ENCODE measurements around the gene SOHLH1. TPM values are rescaled to one million over a fixed set of nuclear protein-coding genes. Genes with fewer than 3 reads are reported as not detected.

The SOHLH1 gene
- total and polyA plus RNA-seq, 2 of the 4 experiments (the other 2 are of a cell fraction), result not detected

DNA sequence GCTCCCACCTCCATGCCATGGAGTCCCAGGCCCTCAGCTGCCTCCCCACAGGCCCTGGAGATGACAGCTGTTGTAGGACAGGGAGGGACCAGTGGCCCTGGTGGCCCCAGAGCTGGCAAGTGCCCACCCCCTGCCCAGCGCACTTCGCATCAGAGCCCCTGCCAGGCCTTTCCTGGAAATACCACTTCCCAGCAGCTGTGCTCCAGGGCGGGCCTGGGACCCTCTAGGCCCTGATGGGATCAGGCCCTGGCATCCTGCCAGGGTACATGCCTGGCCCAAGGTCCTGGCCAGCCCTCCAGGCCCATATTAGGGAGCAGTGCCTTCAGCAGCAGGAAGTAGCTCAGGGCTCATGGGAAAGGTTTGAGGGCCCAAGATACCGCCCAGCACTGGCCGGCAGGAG, 5.2 kb upstream of the SOHLH1 start:
- ATAC-seq (ENCODE audit: low read depth) (no peak), DNase-seq (no peak)
- Histone ChIP-seq H2AK9ac (replicated peaks; ENCODE audit: low read depth, low read length, poor library complexity) (no peak overlapping the region), H3K4me2 (ENCODE audit: low read depth, low read length) (no peak overlapping the region), H3K4me1 (ENCODE audit: control insufficient read depth, insufficient read depth, low read length) (peaks cover 1% of the 10 kb centered on the region; the same call in 1 of the 2 replicates), H4K8ac (ENCODE audit: low read depth in 2 of 2, low read length in 2 of 2) (no peak overlapping the region), H2BK15ac (ENCODE audit: low read depth, low read length) (no peak overlapping the region), H4K5ac (ENCODE audit: low read depth, low read length) (no peak overlapping the region), H3K79me1 (ENCODE audit: low read depth in 1 of 2, low read length in 2 of 2) (no peaks in the 10 kb centered on the region), H3K9me1 (ENCODE audit: insufficient read depth, low read length) (no peaks in the 10 kb centered on the region), H4K20me1 (ENCODE audit: insufficient read depth, low read length) (no peaks in the 10 kb centered on the region), H3K9ac (ENCODE audit: low read depth, low read length) (no peak overlapping the region), H2BK20ac (ENCODE audit: low read depth, low read length) (no peak overlapping the region), H3K9me3 (ENCODE audit: control insufficient read depth, insufficient read depth, low read length) (no peaks in the 10 kb centered on the region), H3K18ac (ENCODE audit: low read depth, low read length) (no peak overlapping the region), H3K27me3 (ENCODE audit: control insufficient read depth, insufficient read depth, low read length) (peaks cover 18% of the 10 kb centered on the region; the same call in 1 of the 2 replicates), H3K23ac (ENCODE audit: low read depth, low read length) (no peak overlapping the region), H3K14ac (replicated peaks; ENCODE audit: low read depth, low read length) (no peak overlapping the region), H3K4me3 (ENCODE audit: insufficient read depth, low read depth, low read length) (no peak overlapping the region), H2BK5ac (ENCODE audit: low read depth, low read length, poor library complexity, severe bottlenecking) (no peak overlapping the region), H2AK5ac (ENCODE audit: low read depth, low read length) (no peak overlapping the region), H3K56ac (ENCODE audit: extremely low read depth, insufficient read depth, low read length) (no peak overlapping the region), H3K36me3 (ENCODE audit: control insufficient read depth, insufficient read depth, low read length) (no peaks in the 10 kb centered on the region), H2BK120ac (ENCODE audit: low read depth, low read length) (no peak overlapping the region), H4K91ac (ENCODE audit: insufficient read depth, low read depth, low read length) (no peak overlapping the region), H2AFZ (replicated peaks; ENCODE audit: low read length, poor library complexity) (no peak overlapping the region), H3K27ac (ENCODE audit: insufficient read depth, low read length) (no peak overlapping the region), H3K4ac (ENCODE audit: low read depth, low read length) (no peak overlapping the region)
- 41% methylated on average over 3 of the region's 5 CpGs; no CpG with 5 or more reads in 1 of the 2 experiments for WGBS, 2 experiments (ENCODE audit: extremely low coverage in 2 of 2, insufficient read length in 1 of 2)
- CTCF ChIA-PET, result no interaction called here
- in situ Hi-C loops (cut with MboI; ENCODE audit: low sequenced_read_pairs), result loop anchor here (10.0 kb wide), 1 partner anchor 420 kb away; no protein-coding TSS in a partner anchor
- no TSS peak for BruUV-seq (replicated peaks)
- TF ChIP-seq RFX5 (IDR thresholded peaks at IDR 0.05; ENCODE audit: low read depth, low read length), result no peak
- no peak for TF ChIP-seq CHD1 (IDR thresholded peaks at IDR 0.05; ENCODE audit: low read depth, low read length)
- no peak for TF ChIP-seq RCOR1 (IDR thresholded peaks at IDR 0.05; ENCODE audit: insufficient replicate concordance, low read length)
- TF ChIP-seq, protein P1, sequence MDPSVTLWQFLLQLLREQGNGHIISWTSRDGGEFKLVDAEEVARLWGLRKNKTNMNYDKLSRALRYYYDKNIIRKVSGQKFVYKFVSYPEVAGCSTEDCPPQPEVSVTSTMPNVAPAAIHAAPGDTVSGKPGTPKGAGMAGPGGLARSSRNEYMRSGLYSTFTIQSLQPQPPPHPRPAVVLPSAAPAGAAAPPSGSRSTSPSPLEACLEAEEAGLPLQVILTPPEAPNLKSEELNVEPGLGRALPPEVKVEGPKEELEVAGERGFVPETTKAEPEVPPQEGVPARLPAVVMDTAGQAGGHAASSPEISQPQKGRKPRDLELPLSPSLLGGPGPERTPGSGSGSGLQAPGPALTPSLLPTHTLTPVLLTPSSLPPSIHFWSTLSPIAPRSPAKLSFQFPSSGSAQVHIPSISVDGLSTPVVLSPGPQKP (IDR thresholded peaks at IDR 0.05; ENCODE audit: borderline replicate concordance, low read depth, low read length), result no peak
- no peak for TF ChIP-seq POLR2A (IDR thresholded peaks at IDR 0.05; ENCODE audit: low read depth, low read length)
- TF ChIP-seq CEBPB (IDR thresholded peaks at IDR 0.05; ENCODE audit: low read depth, low read length), result no peak
- no peak for TF ChIP-seq MAFK (IDR thresholded peaks at IDR 0.05; ENCODE audit: low read depth, low read length)
- TF ChIP-seq MAZ (IDR thresholded peaks at IDR 0.05; ENCODE audit: borderline replicate concordance, low read depth, low read length), result no peak
- no peak for TF ChIP-seq SMC3 (IDR thresholded peaks at IDR 0.05; ENCODE audit: low read depth, low read length)
- no peak for TF ChIP-seq FOS (IDR thresholded peaks at IDR 0.05; ENCODE audit: low read depth, low read length)
- TF ChIP-seq USF2 (IDR thresholded peaks at IDR 0.05; ENCODE audit: low read depth, low read length), result no peak
- TF ChIP-seq BHLHE40 (IDR thresholded peaks at IDR 0.05; ENCODE audit: low read depth, low read length), result no peak
- no peak for TF ChIP-seq RAD21 (IDR thresholded peaks at IDR 0.05; ENCODE audit: low read length)
- no peak for TF ChIP-seq MXI1 (IDR thresholded peaks at IDR 0.05; ENCODE audit: borderline replicate concordance, low read depth, low read length)
- intact Hi-C loops (cut with micrococcal nuclease), result loop anchor here (5.0 kb wide), 1 partner anchor 258 kb away; the partner anchor contains the start of gene UBAC1
- dilution Hi-C loops (cut with HindIII; ENCODE audit: low sequenced_read_pairs, unreplicated experiment), result no loop called here
- POLR2A ChIA-PET (ENCODE audit: unreplicated experiment), result no interaction called here
